Glutamatergic neuron (in vitro differentiated cells): Measurements from ENCODE around the gene NOD1. TPM values are rescaled to one million over a fixed set of nuclear protein-coding genes. Genes with fewer than 3 reads are reported as not detected.

Source experiments
- DNase-seq: peaks from one replicate; pipeline ENCODE4 v3.0.0; 2022
- H3K27ac Mint-ChIP-seq: one replicate; pipeline ENCODE4 v1.8.0; 2020; ENCODE audit warnings: mild to moderate bottlenecking, mixed read lengths, inconsistent platforms; ENCODE audit not compliant: unreplicated experiment
- H3K27me3 Mint-ChIP-seq: one replicate; pipeline ENCODE4 v1.8.0; 2020; ENCODE audit warnings: mild to moderate bottlenecking, moderate library complexity, mixed read lengths, inconsistent platforms; ENCODE audit not compliant: unreplicated experiment
- H3K36me3 Mint-ChIP-seq: one replicate; pipeline ENCODE4 v1.8.0; 2020; ENCODE audit warnings: mild to moderate bottlenecking, mixed read lengths, inconsistent platforms; ENCODE audit not compliant: unreplicated experiment
- H3K4me1 Mint-ChIP-seq: one replicate; pipeline ENCODE4 v1.8.0; 2020; ENCODE audit warnings: mild to moderate bottlenecking, low read depth, mixed read lengths, inconsistent platforms; ENCODE audit not compliant: unreplicated experiment
- H3K4me3 Mint-ChIP-seq: one replicate; pipeline ENCODE4 v1.8.0; 2020; ENCODE audit warnings: mild to moderate bottlenecking, mixed read lengths, inconsistent platforms; ENCODE audit not compliant: unreplicated experiment
- H3K9me3 Mint-ChIP-seq: one replicate; pipeline ENCODE4 v1.8.0; 2020; ENCODE audit warnings: mild to moderate bottlenecking, moderate library complexity, mixed read lengths, inconsistent platforms; ENCODE audit not compliant: unreplicated experiment
- total RNA-seq: library from RNA; stranded (reverse); fragmentation: NEBNext Ultra II Directional; extraction: Animal tissue kit (Norgen Biotek cat#: 25700); gene quantifications from one replicate; pipeline ENCODE4 v1.2.1, GENCODE V29; 2021; ENCODE audit not compliant: unreplicated experiment
- TF ChIP-seq, protein P1 (sequence below): fragments of 200-600 bp; sonication (generic); IDR thresholded peaks from one replicate; pipeline ENCODE4 v1.5.0; 2021; ENCODE audit not compliant: partially characterized antibody, unreplicated experiment

NOD1 gene
- total RNA-seq, 1 donor from 2014 or later, result 9.3 TPM

- Mint-ChIP-seq H3K27me3 (no peaks in the 10 kb centered on the region), H3K27ac (no peak overlapping the region), H3K4me3 (no peak overlapping the region), H3K36me3 (peaks cover 7% of the 10 kb centered on the region), H3K9me3 (no peaks in the 10 kb centered on the region), H3K4me1 (no peaks in the 10 kb centered on the region)
- TF ChIP-seq, protein P1, sequence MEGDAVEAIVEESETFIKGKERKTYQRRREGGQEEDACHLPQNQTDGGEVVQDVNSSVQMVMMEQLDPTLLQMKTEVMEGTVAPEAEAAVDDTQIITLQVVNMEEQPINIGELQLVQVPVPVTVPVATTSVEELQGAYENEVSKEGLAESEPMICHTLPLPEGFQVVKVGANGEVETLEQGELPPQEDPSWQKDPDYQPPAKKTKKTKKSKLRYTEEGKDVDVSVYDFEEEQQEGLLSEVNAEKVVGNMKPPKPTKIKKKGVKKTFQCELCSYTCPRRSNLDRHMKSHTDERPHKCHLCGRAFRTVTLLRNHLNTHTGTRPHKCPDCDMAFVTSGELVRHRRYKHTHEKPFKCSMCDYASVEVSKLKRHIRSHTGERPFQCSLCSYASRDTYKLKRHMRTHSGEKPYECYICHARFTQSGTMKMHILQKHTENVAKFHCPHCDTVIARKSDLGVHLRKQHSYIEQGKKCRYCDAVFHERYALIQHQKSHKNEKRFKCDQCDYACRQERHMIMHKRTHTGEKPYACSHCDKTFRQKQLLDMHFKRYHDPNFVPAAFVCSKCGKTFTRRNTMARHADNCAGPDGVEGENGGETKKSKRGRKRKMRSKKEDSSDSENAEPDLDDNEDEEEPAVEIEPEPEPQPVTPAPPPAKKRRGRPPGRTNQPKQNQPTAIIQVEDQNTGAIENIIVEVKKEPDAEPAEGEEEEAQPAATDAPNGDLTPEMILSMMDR, result no peak
- DNase-seq, result no peak
Observed at GRCh38 chr7:30437823-30438574, 40.6 kb downstream of the NOD1 start.

DNA sequence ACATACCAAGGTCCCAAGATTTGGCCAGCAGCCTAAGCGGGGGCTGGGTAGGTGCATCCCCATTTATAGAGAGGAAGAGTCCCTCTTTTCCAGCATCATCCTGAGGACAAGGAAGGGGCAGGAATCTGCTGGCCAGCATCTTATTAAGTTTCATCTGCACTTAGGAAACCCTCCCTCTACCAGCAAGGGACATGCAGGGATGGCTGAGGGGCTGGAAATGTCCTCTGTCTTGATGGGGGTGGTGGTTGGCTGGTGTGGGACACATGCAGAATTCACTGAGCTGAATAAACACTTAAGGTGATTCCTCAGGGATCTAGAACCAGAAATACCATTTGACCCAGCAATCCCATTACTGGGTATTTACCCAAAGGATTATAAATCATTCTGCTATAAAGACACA is 42.1 kb downstream of the NOD1 start:
- DNase-seq, result no peak
- peaks cover 3% of the 10 kb centered on the region for H3K27me3 Mint-ChIP-seq
- TF ChIP-seq, protein P1, result no peak
- peaks cover 3% of the 10 kb centered on the region for H3K4me1 Mint-ChIP-seq
- H3K4me3 Mint-ChIP-seq, result no peak overlapping the region
- peaks cover 14% of the 10 kb centered on the region for H3K36me3 Mint-ChIP-seq
- H3K9me3 Mint-ChIP-seq, result no peaks in the 10 kb centered on the region
- no peak overlapping the region for H3K27ac Mint-ChIP-seq

DNA sequence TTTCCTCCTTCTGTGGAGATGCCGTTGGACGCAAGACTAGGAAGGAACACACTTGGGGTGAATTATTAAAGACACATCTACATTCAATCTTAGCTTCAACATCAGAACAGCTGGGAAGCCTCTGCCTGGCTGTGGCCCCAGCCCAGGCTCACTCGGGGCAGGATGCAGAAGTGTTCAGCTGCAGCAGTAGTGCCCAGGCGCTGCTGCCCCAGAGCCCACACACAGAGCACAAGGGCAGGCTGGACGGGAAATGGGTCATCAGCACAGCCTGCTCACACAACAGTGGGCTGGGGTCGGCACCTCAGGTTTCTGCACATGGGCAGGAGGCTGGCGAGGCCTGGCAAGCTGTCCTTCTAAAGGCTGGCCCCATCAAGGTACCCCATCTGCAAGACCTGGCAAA is 42.5 kb downstream of the NOD1 start:
- Mint-ChIP-seq H3K36me3 (peaks cover 14% of the 10 kb centered on the region), H3K27ac (no peak overlapping the region), H3K27me3 (peaks cover 3% of the 10 kb centered on the region), H3K9me3 (no peaks in the 10 kb centered on the region), H3K4me3 (no peak overlapping the region), H3K4me1 (peaks cover 3% of the 10 kb centered on the region)
- TF ChIP-seq, protein P1, result no peak
- DNase-seq, result no peak

DNA sequence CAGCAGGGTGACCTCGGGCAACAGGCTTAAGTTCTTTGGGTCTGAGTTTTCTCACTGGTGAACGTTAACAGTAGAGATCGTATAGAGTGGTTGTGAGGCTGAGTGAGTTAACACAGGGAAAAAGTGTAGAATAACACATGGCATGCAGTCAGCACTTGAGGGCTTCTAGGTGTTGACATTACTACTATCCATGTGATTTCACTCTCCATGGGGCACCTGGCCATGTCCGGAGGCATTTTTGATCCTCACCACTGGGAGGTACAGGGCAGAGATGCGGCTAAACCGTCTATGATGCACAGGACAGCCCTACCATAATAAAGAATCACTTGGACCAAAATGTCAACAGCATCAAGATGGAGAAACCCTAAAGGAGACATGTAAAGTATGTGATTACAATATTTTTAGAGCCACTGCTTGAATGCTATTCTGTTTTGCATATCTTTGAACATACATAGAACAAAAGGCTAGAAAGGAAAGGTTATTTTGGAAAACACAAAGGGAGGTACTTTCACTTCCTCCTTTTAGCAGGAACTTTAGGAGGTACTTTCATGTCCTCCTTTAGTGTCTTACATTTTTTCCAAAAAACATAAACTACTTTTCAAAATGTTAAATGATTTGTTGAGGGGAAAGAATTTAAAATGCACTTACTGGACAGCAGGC is 44.3 kb downstream of the NOD1 start:
- Mint-ChIP-seq H3K4me1 (peaks cover 3% of the 10 kb centered on the region), H3K36me3 (peaks cover 14% of the 10 kb centered on the region), H3K4me3 (no peak overlapping the region), H3K9me3 (no peaks in the 10 kb centered on the region), H3K27me3 (peaks cover 3% of the 10 kb centered on the region), H3K27ac (no peak overlapping the region)
- no peak for DNase-seq
- TF ChIP-seq, protein P1, result no peak

GRCh38 chr7:30433506-30433905 is 45.1 kb downstream of the NOD1 start:
- DNase-seq, result no peak
- H3K27ac Mint-ChIP-seq, result no peak overlapping the region
- TF ChIP-seq, protein P1, result no peak
- no peaks in the 10 kb centered on the region for H3K9me3 Mint-ChIP-seq
- peaks cover 3% of the 10 kb centered on the region for H3K4me1 Mint-ChIP-seq
- H3K36me3 Mint-ChIP-seq, result peaks cover 9% of the 10 kb centered on the region
- peaks cover 3% of the 10 kb centered on the region for H3K27me3 Mint-ChIP-seq
- no peak overlapping the region for H3K4me3 Mint-ChIP-seq
